Measurements from ENCODE around the gene IQGAP1. TPM values are rescaled to one million over a fixed set of nuclear protein-coding genes. Genes with fewer than 3 reads are reported as not detected.

IQGAP1 gene
- total RNA-seq, 1 donor from 2014 or later: 187 TPM

- TF ChIP-seq CTCF (conservative IDR thresholded peaks at IDR 0.05; ENCODE audit: low read depth, low read length): no peak
- no peak overlapping the region for H3K4me3 ChIP-seq (ENCODE audit: low read depth, low read length)
- no peak for DNase-seq (ENCODE audit: low read depth)
Observed at GRCh38 chr15:90367576-90367975, 20.5 kb upstream of the IQGAP1 start.

GRCh38 chr15:90375071-90375470, 13.0 kb upstream of the IQGAP1 start:
- no peak for TF ChIP-seq CTCF (conservative IDR thresholded peaks at IDR 0.05; ENCODE audit: low read depth, low read length)
- H3K4me3 ChIP-seq (ENCODE audit: low read depth, low read length): no peak overlapping the region
- no peak for DNase-seq (ENCODE audit: low read depth)

- no peak for TF ChIP-seq CTCF (conservative IDR thresholded peaks at IDR 0.05; ENCODE audit: low read depth, low read length)
- H3K4me3 ChIP-seq (ENCODE audit: low read depth, low read length): no peak overlapping the region
- no peak for DNase-seq (ENCODE audit: low read depth)
Observed at GRCh38 chr15:90376789-90377188, 11.3 kb upstream of the IQGAP1 start.

- TF ChIP-seq CTCF (conservative IDR thresholded peaks at IDR 0.05; ENCODE audit: low read depth, low read length): no peak
- no peak for DNase-seq (ENCODE audit: low read depth)
- H3K4me3 ChIP-seq (ENCODE audit: low read depth, low read length): no peak overlapping the region
Observed at GRCh38 chr15:90379263-90379662, 8.8 kb upstream of the IQGAP1 start.

GRCh38 chr15:90381515-90381914, 6.5 kb upstream of the IQGAP1 start:
- no peak overlapping the region for H3K4me3 ChIP-seq (ENCODE audit: low read depth, low read length)
- no peak for DNase-seq (ENCODE audit: low read depth)
- TF ChIP-seq CTCF (conservative IDR thresholded peaks at IDR 0.05; ENCODE audit: low read depth, low read length): no peak

GRCh38 chr15:90382320-90382719, 5.7 kb upstream of the IQGAP1 start:
- no peak overlapping the region for H3K4me3 ChIP-seq (ENCODE audit: low read depth, low read length)
- DNase-seq (ENCODE audit: low read depth): no peak
- TF ChIP-seq CTCF (conservative IDR thresholded peaks at IDR 0.05; ENCODE audit: low read depth, low read length): no peak

- TF ChIP-seq CTCF (conservative IDR thresholded peaks at IDR 0.05; ENCODE audit: low read depth, low read length): no peak
- H3K4me3 ChIP-seq (ENCODE audit: low read depth, low read length): no peak overlapping the region
- no peak for DNase-seq (ENCODE audit: low read depth)
Observed at GRCh38 chr15:90386221-90386620, 1.8 kb upstream of the IQGAP1 start.

Data from epithelial cell of proximal tubule (primary cell).